ENCODE data around the gene STK38. TPM values are rescaled to one million over a fixed set of nuclear protein-coding genes. Genes with fewer than 3 reads are reported as not detected.
"Not testable (repeated sequence)": the region's sequence is repeated elsewhere in the genome, so short reads cannot be mapped to it uniquely, and the experiment has no call there.

Gene STK38
- total RNA-seq, 2 experiments from 2014 or later, result 22.9 to 23.4 TPM

DNA sequence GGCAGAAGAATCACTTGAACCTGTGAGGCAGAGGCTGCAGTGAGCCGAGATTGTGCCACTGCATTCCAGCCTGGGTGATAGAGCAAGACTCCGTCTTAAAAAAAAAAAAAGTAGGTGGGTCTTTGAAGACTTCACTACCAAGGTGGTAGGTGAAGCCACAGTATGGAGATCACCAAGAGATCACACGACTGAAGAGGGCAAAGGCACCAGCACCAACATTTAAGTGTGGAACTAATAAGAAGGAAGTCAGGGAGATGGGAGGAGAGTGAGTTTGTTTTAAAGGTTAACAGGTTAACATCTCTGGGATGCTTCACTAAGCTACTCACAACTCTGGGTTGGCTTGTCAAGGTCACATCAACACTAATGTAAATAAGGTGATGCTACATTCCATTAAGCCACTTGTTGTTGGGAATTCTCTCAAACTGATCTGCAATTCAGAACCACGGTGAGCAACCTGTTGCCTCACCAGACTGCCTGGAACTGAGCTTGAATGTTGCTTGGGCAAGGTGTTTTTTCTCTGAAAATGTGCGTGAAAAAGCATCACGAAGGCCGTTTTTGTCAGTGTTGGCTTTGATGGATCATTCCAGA is 55.8 kb downstream of the STK38 start:
- ChIA-PET CTCF (no interaction called here), POLR2A (no interaction called here)
- Mint-ChIP-seq H3K36me3 (ENCODE audit: low read depth) (peaks cover 72% of the 10 kb centered on the region), H3K4me1 (ENCODE audit: low read depth) (peaks cover 16% of the 10 kb centered on the region), H3K27ac (peak overlapping the region; percentile 61), H3K4me3 (no peak overlapping the region), H3K27me3 (no peaks in the 10 kb centered on the region), H3K9me3 (no peaks in the 10 kb centered on the region)
- ATAC-seq (no peak), DNase-seq (no peak)
- intact Hi-C loops (cut with micrococcal nuclease), result no loop called here
- TF ChIP-seq CTCF (IDR thresholded peaks at IDR 0.05), result no peak

GRCh38 chr6:36489426-36489825 is 57.9 kb downstream of the STK38 start:
- H3K27ac Mint-ChIP-seq, result no peak overlapping the region
- TF ChIP-seq CTCF (IDR thresholded peaks at IDR 0.05), result no peak
- POLR2A ChIA-PET, result no interaction called here
- H3K4me1 Mint-ChIP-seq (ENCODE audit: low read depth), result peaks cover 13% of the 10 kb centered on the region
- H3K36me3 Mint-ChIP-seq (ENCODE audit: low read depth), result peaks cover 70% of the 10 kb centered on the region
- DNase-seq (no peak), ATAC-seq (no peak)
- CTCF ChIA-PET, result no interaction called here
- H3K27me3 Mint-ChIP-seq, result no peaks in the 10 kb centered on the region
- intact Hi-C loops (cut with micrococcal nuclease), result no loop called here
- no peaks in the 10 kb centered on the region for H3K9me3 Mint-ChIP-seq
- no peak overlapping the region for H3K4me3 Mint-ChIP-seq

- H3K36me3 Mint-ChIP-seq (ENCODE audit: low read depth), result peaks cover 65% of the 10 kb centered on the region
- H3K9me3 Mint-ChIP-seq, result no peaks in the 10 kb centered on the region
- ATAC-seq, result no peak
- ChIA-PET POLR2A (interaction anchor here (0.9 to 1.0 kb wide), 3 partner anchors 9 to 39 kb away, joined by 3 to 4 read pairs (median 4); no protein-coding TSS in a partner anchor), CTCF (interaction anchor here (1.2 to 1.5 kb wide), 2 partner anchors 9 to 58 kb away, joined by 3 to 5 read pairs; no protein-coding TSS in a partner anchor)
- H3K27ac Mint-ChIP-seq, result peak overlapping the region; percentile 34
- peaks cover 5% of the 10 kb centered on the region for H3K4me1 Mint-ChIP-seq (ENCODE audit: low read depth)
- no peaks in the 10 kb centered on the region for H3K27me3 Mint-ChIP-seq
- no peak for DNase-seq
- no peak overlapping the region for H3K4me3 Mint-ChIP-seq
- no peak for TF ChIP-seq CTCF (IDR thresholded peaks at IDR 0.05)
- intact Hi-C loops (cut with micrococcal nuclease), result no loop called here
These were observed 59.1 kb downstream of the STK38 start for GRCh38 chr6:36488221-36488620.

DNA sequence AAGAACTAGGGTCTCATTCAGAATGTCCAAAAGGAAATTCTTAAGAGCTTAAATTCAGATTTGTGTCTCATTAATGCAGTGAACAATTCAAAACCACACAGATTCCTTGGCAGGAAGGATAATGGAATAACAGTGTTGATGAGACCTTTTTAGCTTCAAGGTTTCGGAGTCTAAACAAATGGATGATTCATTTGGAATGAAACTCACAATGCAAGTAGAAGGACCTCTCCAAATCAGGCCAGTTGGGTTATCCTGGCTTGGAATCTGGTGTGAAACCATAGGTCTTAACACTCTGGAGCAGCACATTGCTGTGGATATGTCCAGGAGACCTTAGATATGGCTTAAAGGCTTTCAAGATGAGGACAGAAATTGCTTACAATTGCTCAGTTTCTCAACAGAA is 59.6 kb downstream of the STK38 start:
- POLR2A ChIA-PET, result interaction anchor here (0.9 kb wide), 1 partner anchor 9 kb away, joined by 4 read pairs; no protein-coding TSS in a partner anchor
- Mint-ChIP-seq H3K4me1 (ENCODE audit: low read depth) (peaks cover 3% of the 10 kb centered on the region), H3K4me3 (no peak overlapping the region), H3K9me3 (no peaks in the 10 kb centered on the region), H3K36me3 (ENCODE audit: low read depth) (peaks cover 63% of the 10 kb centered on the region), H3K27ac (peak overlapping the region; percentile 34), H3K27me3 (no peaks in the 10 kb centered on the region)
- DNase-seq, result no peak
- no peak for TF ChIP-seq CTCF (IDR thresholded peaks at IDR 0.05)
- CTCF ChIA-PET, result interaction anchor here (1.0 to 1.5 kb wide), 3 partner anchors 9 to 64 kb away, joined by 3 to 5 read pairs (median 4); no protein-coding TSS in a partner anchor
- intact Hi-C loops (cut with micrococcal nuclease), result no loop called here
- ATAC-seq, result no peak

- no peak for TF ChIP-seq CTCF (IDR thresholded peaks at IDR 0.05)
- DNase-seq (no peak), ATAC-seq (no peak)
- H3K9me3 Mint-ChIP-seq, result no peaks in the 10 kb centered on the region
- intact Hi-C loops (cut with micrococcal nuclease), result no loop called here
- H3K4me1 Mint-ChIP-seq (ENCODE audit: low read depth), result no peaks in the 10 kb centered on the region
- no peaks in the 10 kb centered on the region for H3K27me3 Mint-ChIP-seq
- no peak overlapping the region for H3K4me3 Mint-ChIP-seq
- CTCF ChIA-PET, result interaction anchor here (1.3 kb wide), 1 partner anchor 19 kb away, joined by 3 read pairs; no protein-coding TSS in a partner anchor
- peak overlapping the region; percentile 28 for H3K27ac Mint-ChIP-seq
- H3K36me3 Mint-ChIP-seq (ENCODE audit: low read depth), result peaks cover 58% of the 10 kb centered on the region
- POLR2A ChIA-PET, result interaction anchor here (0.7 kb wide), 1 partner anchor 25 kb away, joined by 3 read pairs; no protein-coding TSS in a partner anchor
These were observed 62.5 kb downstream of the STK38 start for GRCh38 chr6:36484736-36485135.

DNA sequence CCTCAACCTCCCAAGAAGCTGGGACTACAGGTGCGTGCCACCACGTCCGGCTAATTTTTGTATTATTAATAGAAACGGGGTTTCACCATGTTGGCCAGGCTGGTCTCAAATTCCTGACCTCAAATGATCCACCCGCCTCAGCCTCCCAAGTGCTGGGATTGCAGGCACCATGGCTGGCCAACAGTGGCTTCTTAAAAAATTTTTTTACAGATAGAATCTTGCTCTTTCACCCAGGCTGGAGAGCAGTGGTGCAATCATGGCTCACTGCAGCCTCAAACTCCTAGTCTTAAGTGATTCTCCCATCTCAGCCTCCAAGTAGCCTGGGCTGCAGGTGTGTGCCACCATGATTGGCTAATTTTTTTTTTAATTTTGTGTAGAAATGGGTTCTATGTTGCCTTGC is 64.0 kb downstream of the STK38 start:
- H3K36me3 Mint-ChIP-seq (ENCODE audit: low read depth), result peaks cover 62% of the 10 kb centered on the region
- H3K4me1 Mint-ChIP-seq (ENCODE audit: low read depth); DNase-seq; H3K9me3 Mint-ChIP-seq; ATAC-seq; H3K4me3 Mint-ChIP-seq; CTCF ChIA-PET; H3K27me3 Mint-ChIP-seq; POLR2A ChIA-PET; H3K27ac Mint-ChIP-seq; intact Hi-C loops (cut with micrococcal nuclease): not testable (repeated sequence)
